Thoracic aorta (tissue), 2 donors: ENCODE data around the gene UNC5CL. TPM values are rescaled to one million over a fixed set of nuclear protein-coding genes. Genes with fewer than 3 reads are reported as not detected.

Source experiments
- ATAC-seq: fragments of 150-250 bp; one replicate; pipeline ENCODE4 v1.8.0; 2017; ENCODE audit warnings: low read depth; ENCODE audit not compliant: insufficient number of reproducible peaks, low FRiP score
- DNase-seq: peaks from one replicate; pipeline ENCODE4 v3.0.0-alpha.2; 2020; ENCODE audit warnings: low spot score
- H3K27ac ChIP-seq, 2 donors: fragments of 200-600 bp; sonication (generic); 1 replicate in 1 of 2; 2 replicates in 1 of 2; pipeline ENCODE4 v1.5.1; 2016; ENCODE audit warnings: mild to moderate bottlenecking in 2 of 2, moderate library complexity in 2 of 2
- H3K27me3 ChIP-seq: fragments of 200-600 bp; sonication (generic); replicated peaks from 2 replicates; pipeline ENCODE4 v1.6.0; 2016; ENCODE audit warnings: mild to moderate bottlenecking; ENCODE audit not compliant: insufficient read depth
- H3K36me3 ChIP-seq: fragments of 200-600 bp; sonication (generic); one replicate; pipeline ENCODE4 v1.5.1; 2016
- H3K4me1 ChIP-seq, 2 donors: fragments of 200-600 bp; sonication (generic); 1 replicate in 1 of 2; 2 replicates in 1 of 2; pipeline versions ENCODE4 v1.5.1 to v1.6.0; 2016; ENCODE audit warnings: low read depth in 2 of 2, mild to moderate bottlenecking in 1 of 2; ENCODE audit not compliant: control insufficient read depth in 1 of 2
- H3K4me3 ChIP-seq: fragments of 200-600 bp; sonication (generic); 2 replicates; pipeline ENCODE4 v1.5.1; 2016; ENCODE audit warnings: mild to moderate bottlenecking
- H3K9me3 ChIP-seq: fragments of 200-600 bp; sonication (generic); 2 replicates; pipeline ENCODE4 v1.5.1; 2016
- CTCF ChIP-seq: fragments of 200-600 bp; sonication (generic); IDR thresholded peaks from one replicate; pipeline ENCODE4 v1.5.1; 2019; ENCODE audit warnings: antibody characterized with exemption
- total RNA-seq, 2 donors: library from RNA; depleted of rRNA; stranded (reverse); fragments of >200 nt; gene quantifications; one replicate each; pipeline versions ENCODE4 v1.1.0 to v1.2.3, GENCODE V29; 2016

Gene UNC5CL
- total RNA-seq, 2 donors from 2014 or later, result 2.2 to 7.9 TPM

- no peak overlapping the region for H3K27ac ChIP-seq
- H3K36me3 ChIP-seq, result no peaks in the 10 kb centered on the region
- H3K9me3 ChIP-seq, result no peaks in the 10 kb centered on the region
These were observed 11.8 kb downstream of the UNC5CL start for GRCh38 chr6:41027241-41027640.

GRCh38 chr6:41025966-41026530, 13.0 kb downstream of the UNC5CL start:
- no peak for TF ChIP-seq CTCF
- Histone ChIP-seq H3K36me3 (no peaks in the 10 kb centered on the region), H3K27me3 (no peaks in the 10 kb centered on the region), H3K27ac (no peak overlapping the region), H3K4me3 (no peak overlapping the region), H3K4me1 (peaks cover 0 to 17% of the 10 kb centered on the region in 2 donors), H3K9me3 (no peaks in the 10 kb centered on the region)
- DNase-seq (no peak), ATAC-seq (no peak)

More at GRCh38 chr6:41027241-41027640, 11.8 kb downstream of the UNC5CL start:
- no peak for ATAC-seq
- Histone ChIP-seq H3K4me3 (peak overlapping the region; percentile 69), H3K27me3 (no peaks in the 10 kb centered on the region), H3K4me1 (peaks cover 0 to 17% of the 10 kb centered on the region in 2 donors)
- no peak for TF ChIP-seq CTCF
- no peak for DNase-seq

GRCh38 chr6:41023114-41023513, 15.9 kb downstream of the UNC5CL start:
- peaks cover 0 to 8% of the 10 kb centered on the region in 2 donors for H3K4me1 ChIP-seq
- no peak overlapping the region for H3K27ac ChIP-seq
- no peak overlapping the region for H3K4me3 ChIP-seq
- no peak for TF ChIP-seq CTCF
- ATAC-seq, result no peak
- H3K9me3 ChIP-seq, result no peaks in the 10 kb centered on the region
- no peaks in the 10 kb centered on the region for H3K36me3 ChIP-seq
- no peak for DNase-seq
- no peaks in the 10 kb centered on the region for H3K27me3 ChIP-seq

GRCh38 chr6:41022294-41022693, 16.7 kb downstream of the UNC5CL start:
- Histone ChIP-seq H3K27me3 (no peaks in the 10 kb centered on the region), H3K9me3 (no peaks in the 10 kb centered on the region), H3K4me3 (no peak overlapping the region), H3K27ac (no peak overlapping the region), H3K4me1 (peaks cover 0 to 2% of the 10 kb centered on the region in 2 donors), H3K36me3 (no peaks in the 10 kb centered on the region)
- ATAC-seq, result no peak
- DNase-seq, result no peak
- TF ChIP-seq CTCF, result no peak

- ATAC-seq (no peak), DNase-seq (no peak)
These were observed 17.2 kb downstream of the UNC5CL start for GRCh38 chr6:41021832-41022231.

More at GRCh38 chr6:41021832-41022231, 17.2 kb downstream of the UNC5CL start:
- H3K4me1 ChIP-seq, result no peaks in the 10 kb centered on the region
- H3K27me3 ChIP-seq, result no peaks in the 10 kb centered on the region
- no peaks in the 10 kb centered on the region for H3K36me3 ChIP-seq
- H3K9me3 ChIP-seq, result no peaks in the 10 kb centered on the region
- H3K4me3 ChIP-seq, result no peak overlapping the region
- TF ChIP-seq CTCF, result no peak
- no peak overlapping the region for H3K27ac ChIP-seq
